HCT116 (cell line): ENCODE data around the gene BMPER.

Experiments used
- EZH2 ChIP-seq: fragments of 200-600 bp; sonication (generic); IDR thresholded peaks from 2 replicates; pipeline ENCODE4 v1.6.1; 2017; ENCODE audit warnings: antibody characterized with exemption, mixed run types
- EZH2phosphoT487 ChIP-seq: fragments of 200-600 bp; IDR thresholded peaks from 2 replicates; pipeline ENCODE4 v1.6.1; 2018; ENCODE audit warnings: antibody characterized with exemption, borderline replicate concordance
- JUND ChIP-seq: IDR thresholded peaks from 2 replicates; pipeline ENCODE4 v1.6.1; 2012
- POLR2A ChIP-seq: IDR thresholded peaks from 2 replicates; pipeline ENCODE4 v1.7.0; 2011; ENCODE audit warnings: borderline replicate concordance; ENCODE audit not compliant: insufficient read depth, insufficient read length; ENCODE audit errors: extremely low read depth
- POLR2AphosphoS5 ChIP-seq: IDR thresholded peaks from 2 replicates; pipeline ENCODE4 v1.6.1; 2011; ENCODE audit warnings: mild to moderate bottlenecking, low read depth, low read length, moderate library complexity
- REST ChIP-seq: IDR thresholded peaks from 2 replicates; pipeline ENCODE4 v1.6.1; 2012; ENCODE audit warnings: low read depth
- TF ChIP-seq, protein P1 (sequence below), 3 experiments: fragments of 200-600 bp in 1 of 3; sonication (generic) in 1 of 3; IDR thresholded peaks in 2 of 3; conservative IDR thresholded peaks in 1 of 3; 2 replicates each; pipeline ENCODE4 v1.5.1; 2012 to 2017; ENCODE audit warnings: low read depth in 2 of 3, low read length in 2 of 3, antibody characterized with exemption in 1 of 3, borderline replicate concordance in 1 of 3, control low read depth in 1 of 3, mild to moderate bottlenecking in 1 of 3, mixed read lengths in 1 of 3, mixed run types in 1 of 3, moderate library complexity in 1 of 3; ENCODE audit not compliant: insufficient read depth in 1 of 3

DNA sequence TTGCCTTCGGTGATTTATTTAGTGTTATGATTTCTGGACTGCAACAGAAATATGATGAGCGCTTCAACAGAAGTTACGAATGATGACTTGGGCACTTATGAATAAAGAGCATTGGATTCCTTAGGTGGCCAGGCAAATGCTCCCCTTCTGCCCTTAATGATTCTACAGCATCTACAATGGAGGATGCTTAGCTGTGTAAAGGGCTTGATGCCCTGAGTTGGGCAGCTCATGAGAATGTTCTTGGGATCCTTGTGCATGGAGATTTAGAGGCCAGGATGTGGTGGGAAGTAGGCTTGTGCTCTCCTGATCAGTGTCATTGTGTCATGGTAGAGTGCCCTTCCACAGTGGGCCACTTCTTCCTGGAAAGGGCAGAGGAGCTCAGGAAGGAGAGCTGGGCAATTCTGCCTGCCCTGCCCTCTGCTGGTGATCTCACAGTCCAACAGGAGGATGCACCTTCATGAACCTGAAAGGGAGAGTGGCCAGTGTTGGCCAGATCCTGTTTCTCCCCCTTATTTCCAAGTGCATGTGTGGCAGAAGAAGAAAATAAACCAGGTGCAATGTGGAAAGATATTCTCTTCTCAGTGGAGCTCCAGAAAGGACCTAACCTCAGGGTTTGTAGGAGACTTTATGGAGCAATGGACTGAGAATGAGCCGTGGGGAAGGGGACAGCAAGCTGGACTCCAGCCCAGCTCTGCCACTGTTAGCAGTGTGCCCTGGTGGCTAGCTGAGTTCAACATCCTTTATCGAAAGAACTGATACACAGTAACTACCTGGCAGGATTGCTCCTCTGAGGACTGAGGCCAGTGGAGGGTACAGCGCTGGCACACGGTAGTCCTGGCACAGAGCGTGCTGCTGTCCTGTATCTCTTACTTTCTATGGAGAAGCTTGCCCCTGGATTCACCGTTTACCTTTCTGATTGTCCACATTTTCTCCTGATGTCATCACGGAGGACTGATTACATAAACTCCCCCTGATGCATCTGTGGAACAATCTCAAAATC lies 182.9 kb downstream of the BMPER start:
- TF ChIP-seq EZH2: no peak
- TF ChIP-seq, protein P1, sequence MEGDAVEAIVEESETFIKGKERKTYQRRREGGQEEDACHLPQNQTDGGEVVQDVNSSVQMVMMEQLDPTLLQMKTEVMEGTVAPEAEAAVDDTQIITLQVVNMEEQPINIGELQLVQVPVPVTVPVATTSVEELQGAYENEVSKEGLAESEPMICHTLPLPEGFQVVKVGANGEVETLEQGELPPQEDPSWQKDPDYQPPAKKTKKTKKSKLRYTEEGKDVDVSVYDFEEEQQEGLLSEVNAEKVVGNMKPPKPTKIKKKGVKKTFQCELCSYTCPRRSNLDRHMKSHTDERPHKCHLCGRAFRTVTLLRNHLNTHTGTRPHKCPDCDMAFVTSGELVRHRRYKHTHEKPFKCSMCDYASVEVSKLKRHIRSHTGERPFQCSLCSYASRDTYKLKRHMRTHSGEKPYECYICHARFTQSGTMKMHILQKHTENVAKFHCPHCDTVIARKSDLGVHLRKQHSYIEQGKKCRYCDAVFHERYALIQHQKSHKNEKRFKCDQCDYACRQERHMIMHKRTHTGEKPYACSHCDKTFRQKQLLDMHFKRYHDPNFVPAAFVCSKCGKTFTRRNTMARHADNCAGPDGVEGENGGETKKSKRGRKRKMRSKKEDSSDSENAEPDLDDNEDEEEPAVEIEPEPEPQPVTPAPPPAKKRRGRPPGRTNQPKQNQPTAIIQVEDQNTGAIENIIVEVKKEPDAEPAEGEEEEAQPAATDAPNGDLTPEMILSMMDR (IDR thresholded peaks at IDR 0.05 in 2 of 3, conservative IDR thresholded peaks at IDR 0.05 in 1 of 3; ENCODE audit: borderline replicate concordance in 1 of 3, insufficient read depth in 1 of 3, low read depth in 2 of 3, low read length in 2 of 3): peak; percentile 65 to 81 (median 76)
- TF ChIP-seq POLR2AphosphoS5: no peak
- TF ChIP-seq JUND: no peak
- no peak for TF ChIP-seq REST
- TF ChIP-seq EZH2phosphoT487: no peak
- no peak for TF ChIP-seq POLR2A
